Measurements from ENCODE around the gene TMEM213.
"Not testable (repeated sequence)": the region's sequence is repeated elsewhere in the genome, so short reads cannot be mapped to it uniquely, and the experiment has no call there.

The TMEM213 gene

GRCh38 chr7:138798836-138799235, 1.0 kb downstream of the TMEM213 start:
- DNase-seq: no peak

GRCh38 chr7:138799336-138800000, 1.7 kb downstream of the TMEM213 start:
- no peak for DNase-seq

- DNase-seq: no peak
Measured at GRCh38 chr7:138801256-138801655, 3.5 kb downstream of the TMEM213 start.

GRCh38 chr7:138802706-138803105, 4.9 kb downstream of the TMEM213 start:
- no peak for DNase-seq

DNA sequence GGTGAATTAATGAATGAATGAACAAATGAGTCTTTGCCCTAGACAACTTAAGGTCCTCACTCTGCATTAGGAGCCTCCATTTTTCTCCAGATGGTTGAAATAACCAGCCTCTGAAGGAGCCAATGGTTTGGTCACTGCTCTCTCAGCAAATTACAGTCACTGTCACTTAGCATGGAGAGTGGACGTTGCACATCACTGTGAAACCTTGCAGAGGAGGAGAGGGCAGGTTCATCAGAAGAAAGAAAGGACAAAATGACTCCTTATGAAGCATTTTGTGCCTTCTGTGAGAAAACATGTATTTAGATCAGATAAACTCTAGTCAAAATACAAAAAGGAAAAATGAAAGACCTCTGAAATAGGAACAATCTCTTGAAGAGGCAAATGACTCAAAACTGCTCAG, 6.8 kb downstream of the TMEM213 start:
- DNase-seq: no peak

DNA sequence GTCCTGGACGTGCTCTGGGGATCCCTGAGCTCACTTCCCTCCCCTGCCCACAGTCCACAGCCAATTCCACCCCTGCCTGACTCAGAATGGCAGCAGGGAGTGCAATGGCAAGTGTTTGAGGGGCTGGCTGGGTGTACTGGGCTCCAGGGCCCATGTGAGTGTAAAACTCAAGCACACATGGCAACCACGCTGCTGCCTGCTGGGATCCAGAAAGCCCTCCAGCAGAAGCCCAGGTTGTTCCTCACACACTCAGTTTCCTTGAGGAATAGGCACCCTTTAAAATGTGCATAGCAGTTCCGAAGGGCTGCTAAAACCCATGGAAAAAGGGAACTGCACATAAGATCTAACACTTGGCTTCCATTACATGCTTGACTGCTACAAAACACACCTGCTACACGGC, 11.6 kb downstream of the TMEM213 start:
- DNase-seq: no peak

DNA sequence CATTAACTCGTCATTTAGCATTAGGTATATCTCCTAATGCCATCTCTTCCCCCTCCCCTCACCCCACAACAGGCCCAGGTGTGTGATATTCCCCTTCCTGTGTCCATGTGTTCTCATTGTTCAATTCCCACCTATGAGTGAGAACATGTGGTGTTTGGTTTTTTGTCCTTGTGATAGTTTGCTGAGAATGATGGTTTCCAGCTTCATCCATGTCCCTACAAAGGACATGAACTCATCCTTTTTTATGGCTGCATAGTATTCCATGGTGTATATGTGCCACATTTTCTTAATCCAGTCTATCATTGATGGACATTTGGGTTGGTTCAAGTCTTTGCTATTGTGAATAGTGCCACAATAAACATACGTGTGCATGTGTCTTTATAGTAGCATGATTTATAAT, 13.5 kb downstream of the TMEM213 start:
- DNase-seq: not testable (repeated sequence)

DNA sequence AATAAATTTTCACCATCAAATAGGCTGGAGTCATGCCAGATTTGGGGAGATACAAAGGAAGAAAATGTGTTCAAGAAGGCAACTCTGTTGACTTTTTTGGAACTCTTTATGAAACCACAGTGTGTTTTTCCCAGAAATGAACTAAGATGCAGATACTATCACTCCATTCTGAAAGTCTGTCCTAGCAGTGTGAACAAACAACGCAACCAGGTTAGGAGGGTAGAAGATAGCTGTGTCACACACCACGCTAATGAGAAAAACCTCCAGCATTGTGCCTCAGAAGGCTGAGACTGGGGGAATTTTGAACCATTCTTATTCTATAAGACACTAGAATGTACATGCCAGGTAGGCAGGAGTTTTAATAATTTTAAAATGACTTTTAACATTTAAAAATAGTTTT, 16.2 kb downstream of the TMEM213 start:
- no peak for DNase-seq

GRCh38 chr7:138814816-138815332, 17.1 kb downstream of the TMEM213 start:
- DNase-seq: no peak

GRCh38 chr7:138816650-138817049, 18.9 kb downstream of the TMEM213 start:
- no peak for DNase-seq

DNA sequence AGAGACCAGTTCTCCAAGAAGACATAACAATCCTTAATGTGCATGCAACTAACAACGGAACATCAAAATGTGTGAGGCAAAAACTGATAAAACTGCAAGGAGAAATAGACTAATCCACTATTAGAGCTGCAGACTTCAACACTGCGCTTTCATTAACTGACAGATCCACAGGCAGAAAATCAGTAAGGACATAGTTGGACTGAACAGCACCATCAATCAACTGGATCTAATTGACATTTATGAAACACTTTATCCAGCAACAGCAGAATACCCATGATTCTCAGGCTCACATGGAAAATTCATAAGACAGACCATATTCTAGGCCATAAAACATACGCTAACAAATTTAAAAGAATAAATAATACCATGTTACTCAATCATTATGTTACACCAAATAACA, 21.8 kb downstream of the TMEM213 start:
- no peak for DNase-seq

DNA sequence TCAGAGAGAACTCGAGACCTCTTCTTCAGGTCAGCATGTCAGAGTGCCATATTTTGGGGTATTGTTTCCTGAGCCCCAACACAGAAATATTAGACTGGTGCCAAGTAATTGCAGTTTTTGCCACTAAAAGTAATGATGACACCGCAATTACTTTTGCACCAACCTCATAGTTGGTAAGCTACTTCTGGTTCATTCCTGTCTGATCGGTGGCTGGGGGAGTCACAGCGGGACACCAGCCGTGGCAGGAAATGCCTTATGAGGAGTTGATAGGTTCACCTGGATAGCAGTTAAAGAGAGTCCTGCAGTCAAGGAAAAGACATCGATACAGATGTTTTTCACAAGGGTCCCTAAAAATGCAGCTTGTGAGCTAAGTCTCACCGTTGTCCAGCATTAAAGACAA, 24.1 kb downstream of the TMEM213 start:
- DNase-seq: no peak

GRCh38 chr7:138822867-138823535, 25.2 kb downstream of the TMEM213 start:
- no peak for DNase-seq

GRCh38 chr7:138825049-138825721, 27.4 kb downstream of the TMEM213 start:
- DNase-seq: no peak

- no peak for DNase-seq
Measured at GRCh38 chr7:138828302-138828701, 30.5 kb downstream of the TMEM213 start.

DNA sequence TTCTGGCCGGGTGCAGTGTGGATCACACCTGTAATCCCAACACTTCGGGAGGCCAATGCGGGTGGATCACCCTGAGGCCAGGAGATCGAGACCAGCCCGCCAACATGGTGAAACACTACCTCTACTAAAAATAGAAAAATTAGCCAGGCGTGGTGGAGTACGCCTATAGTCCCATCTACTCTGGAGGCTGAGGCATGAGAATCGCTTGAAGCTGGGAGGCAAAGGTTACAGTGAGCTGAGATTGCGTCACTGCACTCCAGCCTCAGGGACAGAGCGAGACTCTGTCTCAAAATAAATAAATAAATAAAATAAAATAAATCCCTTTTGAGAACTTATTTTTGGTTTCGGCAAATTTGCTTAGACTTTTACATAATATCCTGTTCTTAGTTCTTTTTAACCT, 31.5 kb downstream of the TMEM213 start:
- DNase-seq: no peak

- DNase-seq: no peak
Measured at GRCh38 chr7:138832966-138833365, 35.2 kb downstream of the TMEM213 start.

- DNase-seq: no peak
Measured at GRCh38 chr7:138833596-138833995, 35.8 kb downstream of the TMEM213 start.

GRCh38 chr7:138834583-138834982, 36.8 kb downstream of the TMEM213 start:
- no peak for DNase-seq

DNA sequence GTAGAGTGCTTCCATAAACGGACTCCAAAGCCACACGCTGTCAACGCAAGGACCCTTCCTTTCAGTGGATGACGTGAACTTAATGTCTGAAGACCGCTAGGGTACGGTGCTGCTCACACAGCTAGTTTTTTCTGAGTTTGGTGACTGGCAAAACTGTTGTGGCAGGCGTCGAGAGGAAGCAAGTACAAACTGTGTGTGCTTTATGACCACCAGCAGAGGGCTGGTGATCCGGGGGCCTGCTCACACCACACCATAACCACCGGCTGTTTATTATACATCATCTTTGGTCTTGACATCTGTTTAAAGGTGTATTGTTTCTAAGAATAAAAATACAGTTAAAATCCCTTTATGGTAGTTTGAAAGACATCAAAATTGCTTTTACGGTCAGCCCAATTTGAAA, 37.3 kb downstream of the TMEM213 start:
- DNase-seq: no peak

DNA sequence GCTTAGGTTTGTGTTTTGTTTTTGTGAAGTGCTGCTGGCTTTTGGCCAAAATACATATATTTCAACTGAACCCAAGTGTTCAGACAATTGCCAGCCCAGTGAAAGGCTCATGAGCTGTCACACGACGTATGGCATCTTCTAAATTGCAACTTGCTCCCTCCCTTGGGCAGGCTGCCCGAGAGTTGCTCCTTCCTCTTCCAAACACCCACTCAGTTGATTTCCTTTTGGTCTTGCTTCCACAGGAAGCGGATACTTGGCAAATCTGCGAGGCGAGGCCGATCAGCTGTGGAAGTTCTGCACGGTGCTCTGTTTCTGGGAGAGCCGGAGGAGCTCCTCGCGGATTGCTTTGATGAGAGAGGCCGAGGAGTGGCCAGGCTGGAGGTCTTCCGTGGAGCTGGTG, 39.8 kb downstream of the TMEM213 start:
- DNase-seq: peak; percentile 47

GRCh38 chr7:138838166-138838565, 40.4 kb downstream of the TMEM213 start:
- DNase-seq: peak; percentile 31

DNA sequence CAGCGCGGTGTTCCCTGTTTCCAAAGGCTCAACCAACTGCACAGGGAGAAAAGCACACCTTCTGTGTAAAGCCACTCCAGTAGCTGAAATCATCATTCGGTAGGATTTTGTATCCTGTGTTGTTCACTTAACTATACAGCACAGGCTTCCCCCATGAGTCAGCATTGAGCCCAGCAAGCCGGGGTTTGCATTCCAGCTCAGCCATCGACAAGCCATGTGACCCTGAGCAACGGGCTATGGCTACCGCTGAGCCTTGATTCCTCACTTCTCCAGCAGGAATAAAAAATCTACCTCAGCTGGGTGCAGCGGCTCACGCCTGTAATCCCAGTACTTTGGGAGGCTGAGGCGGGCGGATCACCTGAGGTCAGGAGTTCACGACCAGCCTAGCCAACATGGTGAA, 44.3 kb downstream of the TMEM213 start:
- DNase-seq: no peak

Measured in femur (tissue), 1 donor.